ENCODE data around the gene CCND2.
"Not testable (repeated sequence)": the region's sequence is repeated elsewhere in the genome, so short reads cannot be mapped to it uniquely, and the experiment has no call there.

Gene CCND2

GRCh38 chr12:4273652-4274395 lies at the start of gene CCND2:
CCND2 (plus strand) TSS chr12:4273762; CDS start chr12:4274041, 279 bp downstream.
- DNase-seq: peak; percentile 79

GRCh38 chr12:4224206-4224889 lies 49.2 kb upstream of the CCND2 start:
- DNase-seq: no peak

GRCh38 chr12:4225571-4225970 lies 48.0 kb upstream of the CCND2 start:
- no peak for DNase-seq

- DNase-seq: no peak
Observed at GRCh38 chr12:4227046-4227445, 46.5 kb upstream of the CCND2 start.

- DNase-seq: no peak
Observed at GRCh38 chr12:4228122-4228580, 45.4 kb upstream of the CCND2 start.

GRCh38 chr12:4230526-4230925 lies 43.0 kb upstream of the CCND2 start:
- DNase-seq: no peak

GRCh38 chr12:4238577-4238976 lies 35.0 kb upstream of the CCND2 start:
- DNase-seq: no peak

GRCh38 chr12:4239746-4240145 lies 33.8 kb upstream of the CCND2 start:
- no peak for DNase-seq

- no peak for DNase-seq
Observed at GRCh38 chr12:4240161-4240783, 33.3 kb upstream of the CCND2 start.

GRCh38 chr12:4240981-4241380 lies 32.6 kb upstream of the CCND2 start:
- no peak for DNase-seq

- DNase-seq: no peak
Observed at GRCh38 chr12:4241592-4241991, 32.0 kb upstream of the CCND2 start.

GRCh38 chr12:4242595-4242994 lies 31.0 kb upstream of the CCND2 start:
- DNase-seq: no peak

GRCh38 chr12:4243091-4243490 lies 30.5 kb upstream of the CCND2 start:
- no peak for DNase-seq

GRCh38 chr12:4243491-4244100 lies 30.0 kb upstream of the CCND2 start:
- DNase-seq: not testable (repeated sequence)

- no peak for DNase-seq
Observed at GRCh38 chr12:4244868-4245267, 28.7 kb upstream of the CCND2 start.

GRCh38 chr12:4245446-4245845 lies 28.1 kb upstream of the CCND2 start:
- no peak for DNase-seq

- DNase-seq: no peak
Observed at GRCh38 chr12:4246116-4246515, 27.4 kb upstream of the CCND2 start.

- no peak for DNase-seq
Observed at GRCh38 chr12:4250691-4251090, 22.9 kb upstream of the CCND2 start.

GRCh38 chr12:4251216-4251891 lies 22.2 kb upstream of the CCND2 start:
- DNase-seq: peak; percentile 36

GRCh38 chr12:4251967-4252366 lies 21.6 kb upstream of the CCND2 start:
- DNase-seq: no peak

- DNase-seq: no peak
Observed at GRCh38 chr12:4252601-4253000, 21.0 kb upstream of the CCND2 start.

- DNase-seq: no peak
Observed at GRCh38 chr12:4256043-4256826, 17.3 kb upstream of the CCND2 start.

Data from activated naive CD4-positive, alpha-beta T cell treated with anti-CD3 and anti-CD28 coated beads, Interleukin-2, amount 50 U/mL, for 16 hours (primary cell).